ENCODE results near the gene CARD14.

The CARD14 gene

GRCh38 chr17:80227156-80227555 lies 57.3 kb downstream of the CARD14 start:
- no peak overlapping the region for H3K4me3 ChIP-seq (ENCODE audit: low read depth, low read length)
- no peak for DNase-seq (ENCODE audit: low read depth)
- TF ChIP-seq CTCF (IDR thresholded peaks at IDR 0.05; ENCODE audit: control insufficient read depth, extremely low read depth, insufficient read depth): no peak

GRCh38 chr17:80227666-80228065 lies 57.8 kb downstream of the CARD14 start:
- DNase-seq (ENCODE audit: low read depth): no peak
- no peak overlapping the region for H3K4me3 ChIP-seq (ENCODE audit: low read depth, low read length)
- no peak for TF ChIP-seq CTCF (IDR thresholded peaks at IDR 0.05; ENCODE audit: control insufficient read depth, extremely low read depth, insufficient read depth)

- no peak for DNase-seq (ENCODE audit: low read depth)
- no peak overlapping the region for H3K4me3 ChIP-seq (ENCODE audit: low read depth, low read length)
- no peak for TF ChIP-seq CTCF (IDR thresholded peaks at IDR 0.05; ENCODE audit: control insufficient read depth, extremely low read depth, insufficient read depth)
These were observed 58.6 kb downstream of the CARD14 start for GRCh38 chr17:80228477-80228876.

- no peak for DNase-seq (ENCODE audit: low read depth)
- H3K4me3 ChIP-seq (ENCODE audit: low read depth, low read length): no peak overlapping the region
- no peak for TF ChIP-seq CTCF (IDR thresholded peaks at IDR 0.05; ENCODE audit: control insufficient read depth, extremely low read depth, insufficient read depth)
These were observed 59.2 kb downstream of the CARD14 start for GRCh38 chr17:80229011-80229410.

- DNase-seq (ENCODE audit: low read depth): no peak
- no peak for TF ChIP-seq CTCF (IDR thresholded peaks at IDR 0.05; ENCODE audit: control insufficient read depth, extremely low read depth, insufficient read depth)
- H3K4me3 ChIP-seq (ENCODE audit: low read depth, low read length): no peak overlapping the region
These were observed 62.6 kb downstream of the CARD14 start for GRCh38 chr17:80232438-80232837.

- DNase-seq (ENCODE audit: low read depth): no peak
- no peak overlapping the region for H3K4me3 ChIP-seq (ENCODE audit: low read depth, low read length)
- TF ChIP-seq CTCF (IDR thresholded peaks at IDR 0.05; ENCODE audit: control insufficient read depth, extremely low read depth, insufficient read depth): no peak
These were observed 63.4 kb downstream of the CARD14 start for GRCh38 chr17:80233202-80233601.

- H3K4me3 ChIP-seq (ENCODE audit: low read depth, low read length): no peak overlapping the region
- no peak for TF ChIP-seq CTCF (IDR thresholded peaks at IDR 0.05; ENCODE audit: control insufficient read depth, extremely low read depth, insufficient read depth)
- DNase-seq (ENCODE audit: low read depth): no peak
These were observed 67.1 kb downstream of the CARD14 start for GRCh38 chr17:80236911-80237310.

All from LNCaP clone FGC (cell line).